Measurements from ENCODE around the gene ADAM15. TPM values are rescaled to one million over a fixed set of nuclear protein-coding genes. Genes with fewer than 3 reads are reported as not detected.
A peak's percentile ranks its signal among the peaks of the same experiment; 100 is the strongest.

ADAM15 gene
- total RNA-seq, 1 donor from 2014 or later, result 7.6 TPM

DNA sequence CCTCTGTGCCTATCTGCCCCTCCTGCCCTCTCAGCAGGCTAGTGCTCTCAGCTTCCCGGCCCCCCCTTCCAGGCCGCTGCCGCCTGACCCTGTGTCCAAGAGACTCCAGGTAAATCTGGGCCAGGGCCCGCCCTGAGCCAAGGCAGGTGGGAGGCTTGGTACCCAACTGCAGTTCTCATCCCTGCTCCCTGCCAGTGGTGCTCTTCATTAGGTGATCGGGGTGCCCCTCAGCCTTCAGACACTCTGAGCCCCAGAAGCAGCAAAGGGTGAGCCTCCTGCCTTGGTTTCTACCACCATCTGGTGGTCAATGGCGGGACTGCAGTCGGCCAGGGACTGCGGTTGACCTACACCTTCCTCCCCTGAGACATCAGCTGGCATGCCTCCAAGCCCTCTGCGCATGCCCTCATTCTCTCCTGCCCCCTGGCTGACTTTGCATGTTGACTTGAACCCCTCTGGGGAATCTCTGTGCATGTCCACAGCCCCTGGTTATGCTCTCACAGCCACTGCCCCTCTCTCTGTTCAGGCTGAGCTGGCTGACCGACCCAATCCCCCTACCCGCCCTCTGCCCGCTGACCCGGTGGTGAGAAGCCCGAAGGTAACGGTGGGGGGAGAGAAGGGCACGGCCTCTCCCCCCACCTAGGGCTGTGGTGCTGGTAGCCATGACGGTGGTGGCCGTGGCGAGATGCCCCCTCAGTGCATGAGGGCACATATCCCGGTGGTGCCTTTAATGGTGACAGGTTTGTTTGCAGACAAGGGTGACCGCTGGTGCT is 10.4 kb downstream of the ADAM15 start:
- Mint-ChIP-seq H3K4me1 (ENCODE audit: low read depth, unreplicated experiment) (peaks cover 12% of the 10 kb centered on the region), H3K9me3 (ENCODE audit: unreplicated experiment) (peaks cover 5% of the 10 kb centered on the region), H3K27ac (ENCODE audit: unreplicated experiment) (no peak overlapping the region), H3K4me3 (ENCODE audit: unreplicated experiment) (peak overlapping the region; percentile 57), H3K27me3 (ENCODE audit: unreplicated experiment) (peaks cover 7% of the 10 kb centered on the region), H3K36me3 (ENCODE audit: unreplicated experiment) (peaks cover 5% of the 10 kb centered on the region)
- peak; percentile 99 for DNase-seq
- TF ChIP-seq, protein P1, sequence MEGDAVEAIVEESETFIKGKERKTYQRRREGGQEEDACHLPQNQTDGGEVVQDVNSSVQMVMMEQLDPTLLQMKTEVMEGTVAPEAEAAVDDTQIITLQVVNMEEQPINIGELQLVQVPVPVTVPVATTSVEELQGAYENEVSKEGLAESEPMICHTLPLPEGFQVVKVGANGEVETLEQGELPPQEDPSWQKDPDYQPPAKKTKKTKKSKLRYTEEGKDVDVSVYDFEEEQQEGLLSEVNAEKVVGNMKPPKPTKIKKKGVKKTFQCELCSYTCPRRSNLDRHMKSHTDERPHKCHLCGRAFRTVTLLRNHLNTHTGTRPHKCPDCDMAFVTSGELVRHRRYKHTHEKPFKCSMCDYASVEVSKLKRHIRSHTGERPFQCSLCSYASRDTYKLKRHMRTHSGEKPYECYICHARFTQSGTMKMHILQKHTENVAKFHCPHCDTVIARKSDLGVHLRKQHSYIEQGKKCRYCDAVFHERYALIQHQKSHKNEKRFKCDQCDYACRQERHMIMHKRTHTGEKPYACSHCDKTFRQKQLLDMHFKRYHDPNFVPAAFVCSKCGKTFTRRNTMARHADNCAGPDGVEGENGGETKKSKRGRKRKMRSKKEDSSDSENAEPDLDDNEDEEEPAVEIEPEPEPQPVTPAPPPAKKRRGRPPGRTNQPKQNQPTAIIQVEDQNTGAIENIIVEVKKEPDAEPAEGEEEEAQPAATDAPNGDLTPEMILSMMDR (IDR thresholded peaks at IDR 0.05; ENCODE audit: partially characterized antibody, unreplicated experiment), result peak; percentile 88

DNA sequence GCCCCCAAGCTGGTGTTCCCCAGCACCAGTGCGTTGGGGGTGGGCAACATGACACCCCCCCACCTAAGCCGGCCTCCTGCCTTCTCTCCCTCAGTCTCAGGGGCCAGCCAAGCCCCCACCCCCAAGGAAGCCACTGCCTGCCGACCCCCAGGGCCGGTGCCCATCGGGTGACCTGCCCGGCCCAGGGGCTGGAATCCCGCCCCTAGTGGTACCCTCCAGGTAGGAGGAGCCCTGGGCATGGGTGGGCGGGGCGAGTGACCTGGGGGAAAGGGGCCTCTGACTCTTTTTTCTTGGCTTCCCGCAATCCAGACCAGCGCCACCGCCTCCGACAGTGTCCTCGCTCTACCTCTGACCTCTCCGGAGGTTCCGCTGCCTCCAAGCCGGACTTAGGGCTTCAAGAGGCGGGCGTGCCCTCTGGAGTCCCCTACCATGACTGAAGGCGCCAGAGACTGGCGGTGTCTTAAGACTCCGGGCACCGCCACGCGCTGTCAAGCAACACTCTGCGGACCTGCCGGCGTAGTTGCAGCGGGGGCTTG is 11.1 kb downstream of the ADAM15 start:
- Mint-ChIP-seq H3K27ac (ENCODE audit: unreplicated experiment) (no peak overlapping the region), H3K4me3 (ENCODE audit: unreplicated experiment) (peak overlapping the region; percentile 90), H3K4me1 (ENCODE audit: low read depth, unreplicated experiment) (peaks cover 12% of the 10 kb centered on the region), H3K27me3 (ENCODE audit: unreplicated experiment) (peaks cover 7% of the 10 kb centered on the region), H3K9me3 (ENCODE audit: unreplicated experiment) (peaks cover 5% of the 10 kb centered on the region), H3K36me3 (ENCODE audit: unreplicated experiment) (peaks cover 5% of the 10 kb centered on the region)
- TF ChIP-seq, protein P1 (IDR thresholded peaks at IDR 0.05; ENCODE audit: partially characterized antibody, unreplicated experiment), result no peak
- peak; percentile 77 for DNase-seq

DNA sequence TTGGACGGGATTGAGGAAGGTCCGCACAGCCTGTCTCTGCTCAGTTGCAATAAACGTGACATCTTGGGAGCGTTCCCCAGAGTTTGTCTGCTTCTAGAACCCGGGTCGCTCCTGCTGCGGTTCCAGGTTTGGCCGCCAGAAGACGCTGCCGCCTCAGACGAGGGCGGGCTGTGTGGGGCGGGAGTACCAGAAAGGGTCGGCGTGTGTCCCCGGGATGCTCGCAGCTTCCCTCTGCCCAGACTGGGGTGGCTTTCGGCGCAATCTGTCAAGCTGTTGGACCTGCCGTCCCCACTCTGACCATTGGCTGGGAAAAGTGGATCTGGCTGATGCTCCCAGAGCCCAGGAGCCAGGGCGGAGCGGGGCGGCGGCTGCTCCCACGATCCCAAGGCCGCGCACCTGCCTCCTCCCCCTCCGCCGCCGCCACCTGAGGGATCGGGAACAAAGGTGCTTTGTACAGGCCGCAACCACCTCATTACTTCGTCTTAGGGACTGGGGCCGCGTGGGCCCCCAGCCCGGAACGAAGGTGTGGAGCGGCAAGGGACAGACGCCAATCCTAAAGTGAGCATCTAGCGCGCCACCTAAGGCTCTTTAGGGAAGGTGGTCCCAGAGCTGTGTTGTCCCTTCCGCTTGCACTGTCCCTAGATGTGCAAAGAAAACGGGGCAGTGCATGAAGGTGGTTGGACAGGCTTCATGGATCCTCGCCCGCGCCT is 11.7 kb downstream of the ADAM15 start:
- H3K9me3 Mint-ChIP-seq (ENCODE audit: unreplicated experiment), result peaks cover 5% of the 10 kb centered on the region
- peak; percentile 95 for DNase-seq

DNA sequence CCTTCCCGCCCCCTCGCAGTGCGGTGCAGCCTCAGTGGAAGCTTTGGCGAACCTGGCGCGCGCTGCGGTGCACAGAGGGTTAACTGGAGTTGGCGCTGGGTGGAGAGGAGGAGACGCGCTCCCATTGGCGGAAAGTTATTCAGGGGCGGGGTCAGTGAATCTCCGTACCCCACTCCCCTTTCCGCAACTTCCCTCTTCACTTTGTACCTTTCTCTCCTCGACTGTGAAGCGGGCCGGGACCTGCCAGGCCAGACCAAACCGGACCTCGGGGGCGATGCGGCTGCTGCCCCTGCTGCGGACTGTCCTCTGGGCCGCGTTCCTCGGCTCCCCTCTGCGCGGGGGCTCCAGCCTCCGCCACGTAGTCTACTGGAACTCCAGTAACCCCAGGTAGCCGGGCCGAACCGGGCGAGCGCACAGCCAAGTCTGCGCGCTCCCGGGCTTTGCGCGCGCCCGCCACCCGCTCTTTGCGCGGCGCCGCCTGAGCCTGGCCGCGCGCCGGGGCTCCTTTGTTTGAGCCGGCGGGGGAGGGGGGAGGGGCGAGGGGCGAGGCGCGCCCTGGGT is 12.5 kb downstream of the ADAM15 start, which contains the start of gene EFNA4:
TSS of gene EFNA4 (plus strand) at position 191 of the 561 bp plus-strand sequence. CDS start at position 275, 84 bp downstream.
- DNase-seq, result peak; percentile 77
- H3K4me3 Mint-ChIP-seq (ENCODE audit: unreplicated experiment), result peak within 1 kb of the TSS; percentile 99
- H3K36me3 Mint-ChIP-seq (ENCODE audit: unreplicated experiment), result peaks cover 5% of the 10 kb centered on the region
- peaks cover 9% of the 10 kb centered on the region for H3K27me3 Mint-ChIP-seq (ENCODE audit: unreplicated experiment)
- TF ChIP-seq, protein P1 (IDR thresholded peaks at IDR 0.05; ENCODE audit: partially characterized antibody, unreplicated experiment), result no peak
- peaks cover 5% of the 10 kb centered on the region for H3K9me3 Mint-ChIP-seq (ENCODE audit: unreplicated experiment)
- H3K4me1 Mint-ChIP-seq (ENCODE audit: low read depth, unreplicated experiment), result peaks cover 14% of the 10 kb centered on the region
- H3K27ac Mint-ChIP-seq (ENCODE audit: unreplicated experiment), result peak within 1 kb of the TSS; percentile 74

More for the DNA sequence above, 11.7 kb downstream of the ADAM15 start:
- TF ChIP-seq, protein P1 (IDR thresholded peaks at IDR 0.05; ENCODE audit: partially characterized antibody, unreplicated experiment), result peak; percentile 89
- Mint-ChIP-seq H3K36me3 (ENCODE audit: unreplicated experiment) (peaks cover 5% of the 10 kb centered on the region), H3K27ac (ENCODE audit: unreplicated experiment) (no peak overlapping the region), H3K27me3 (ENCODE audit: unreplicated experiment) (peaks cover 7% of the 10 kb centered on the region), H3K4me1 (ENCODE audit: low read depth, unreplicated experiment) (peaks cover 12% of the 10 kb centered on the region), H3K4me3 (ENCODE audit: unreplicated experiment) (peak overlapping the region; percentile 90)
